Karpas-422 (cell line): ENCODE data around the gene ISCA1. TPM values are rescaled to one million over a fixed set of nuclear protein-coding genes. Genes with fewer than 3 reads are reported as not detected.

Source experiments
- DNase-seq: peaks from one replicate; pipeline ENCODE4 v3.0.0-alpha.2; 2015
- H2AFZ ChIP-seq: fragments of 200-600 bp; sonication (generic); 2 replicates; pipeline ENCODE4 v1.6.1; 2014; ENCODE audit warnings: antibody characterized with exemption, low read length, mixed read lengths
- H3K27ac ChIP-seq: fragments of 200-600 bp; sonication (generic); 2 replicates; pipeline ENCODE4 v1.5.1; 2014; ENCODE audit warnings: mild to moderate bottlenecking, low read length, moderate library complexity
- H3K27me3 ChIP-seq: fragments of 200-600 bp; sonication (generic); 2 replicates; pipeline ENCODE4 v1.6.1; 2014; ENCODE audit warnings: low read length, mixed read lengths
- H3K36me3 ChIP-seq: fragments of 200-600 bp; sonication (generic); 2 replicates; pipeline ENCODE4 v1.6.1; 2014; ENCODE audit warnings: low read length, mixed read lengths; ENCODE audit not compliant: insufficient read depth
- H3K4me1 ChIP-seq: fragments of 200-600 bp; sonication (generic); 2 replicates; pipeline ENCODE4 v1.6.1; 2014; ENCODE audit warnings: mild to moderate bottlenecking, low read length, mixed read lengths
- H3K4me2 ChIP-seq: fragments of 200-600 bp; sonication (generic); 2 replicates; pipeline ENCODE4 v1.6.1; 2014; ENCODE audit warnings: low read length, low read depth, mild to moderate bottlenecking; ENCODE audit not compliant: poor library complexity, severe bottlenecking
- H3K4me3 ChIP-seq: fragments of 200-600 bp; sonication (generic); 2 replicates; pipeline ENCODE4 v1.5.1; 2014; ENCODE audit warnings: mild to moderate bottlenecking, antibody characterized with exemption, low read length, mixed read lengths
- H3K79me2 ChIP-seq: fragments of 200-600 bp; sonication (generic); 2 replicates; pipeline ENCODE4 v1.6.1; 2014; ENCODE audit warnings: mild to moderate bottlenecking, low read length, mixed read lengths
- H3K9ac ChIP-seq: fragments of 200-600 bp; sonication (generic); 2 replicates; pipeline ENCODE4 v1.6.0; 2014; ENCODE audit warnings: low read length
- H3K9me2 ChIP-seq: fragments of 200-600 bp; sonication (generic), shearing (Covaris generic); replicated peaks from 2 replicates; pipeline ENCODE4 v1.6.0; 2014; ENCODE audit warnings: mild to moderate bottlenecking, low read length, moderate library complexity; ENCODE audit not compliant: insufficient read depth
- H3K9me3 ChIP-seq: fragments of 300-700, 200-600 bp; sonication (generic); 2 replicates; pipeline ENCODE4 v1.6.1; 2014; ENCODE audit warnings: low read length, mixed read lengths
- H4K20me1 ChIP-seq: fragments of 200-600 bp; sonication (generic); 2 replicates; pipeline ENCODE4 v1.6.1; 2014; ENCODE audit warnings: mild to moderate bottlenecking, antibody characterized with exemption, low read length, low read depth; ENCODE audit not compliant: insufficient read depth
- total RNA-seq: library from RNA; depleted of rRNA; stranded (reverse); fragments of >200 nt; shearing (Covaris generic); gene quantifications from 2 replicates; pipeline ENCODE4 v1.2.3, GENCODE V29; 2014; ENCODE audit warnings: low replicate concordance; rRNA removed

Gene ISCA1
- 23.8 and 51.4 TPM in 2 replicates for total RNA-seq

DNA sequence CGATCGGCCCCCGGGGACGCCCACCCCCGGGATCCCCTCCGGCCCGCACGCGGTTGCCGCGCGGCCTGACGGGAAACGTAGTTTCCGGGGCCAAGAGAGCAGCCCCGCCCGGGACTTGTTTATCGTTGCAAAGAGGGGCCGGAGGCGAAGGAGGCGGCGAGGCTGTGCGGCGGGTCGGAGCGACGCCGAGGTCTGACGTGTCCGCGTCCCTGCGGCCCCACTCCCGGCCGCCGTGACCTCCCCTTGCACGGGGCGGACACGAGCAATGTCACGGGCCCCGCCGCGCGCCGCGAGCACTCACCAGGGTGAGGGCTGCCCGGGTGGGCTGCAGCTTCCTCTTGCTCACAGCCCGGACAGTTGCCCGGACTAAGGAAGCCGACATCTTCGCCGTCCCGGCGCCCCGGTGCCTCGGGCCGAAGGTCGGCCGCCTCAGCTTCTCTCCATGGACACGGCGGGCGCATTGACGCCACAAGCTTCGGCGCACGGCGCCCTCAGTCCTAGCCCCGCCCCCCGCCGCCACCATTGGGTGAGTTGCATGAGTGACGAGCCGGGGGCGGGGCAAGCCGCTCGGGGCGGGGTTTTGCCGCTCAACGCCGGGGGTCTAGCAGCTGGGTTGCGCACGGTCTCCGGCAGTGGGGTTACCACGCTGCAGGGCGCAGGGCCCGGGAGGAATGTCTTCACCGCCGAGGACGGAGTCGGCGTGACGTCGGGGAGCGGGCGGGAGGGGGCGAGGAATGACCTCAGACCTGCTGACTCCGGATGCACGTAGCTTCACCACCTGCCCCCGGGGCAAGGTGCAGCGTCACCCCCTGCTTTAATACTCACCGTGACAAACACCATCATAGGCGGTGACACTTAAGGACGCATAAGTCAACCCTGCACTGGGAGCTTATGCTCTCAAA, at the start of gene ISCA1:
ISCA1 (minus strand) TSS at position 462 of the 902 bp plus-strand sequence; CDS start at position 382, 80 bp downstream.
- Histone ChIP-seq H4K20me1 (no peaks in the 10 kb centered on the region), H3K9ac (peak within 1 kb of the TSS; percentile 93), H2AFZ (peak within 1 kb of the TSS; percentile 83), H3K4me2 (peak within 1 kb of the TSS; percentile 80), H3K27ac (peak within 1 kb of the TSS; percentile 73), H3K27me3 (no peaks in the 10 kb centered on the region), H3K4me3 (peak within 1 kb of the TSS; percentile 91), H3K4me1 (peaks cover 60% of the 10 kb centered on the region), H3K9me2 (no peaks in the 10 kb centered on the region), H3K36me3 (peaks cover 7% of the 10 kb centered on the region; the same call in 1 of the 2 replicates), H3K9me3 (no peaks in the 10 kb centered on the region), H3K79me2 (peaks cover 49% of the 10 kb centered on the region)
- peak; percentile 98 for DNase-seq

DNA sequence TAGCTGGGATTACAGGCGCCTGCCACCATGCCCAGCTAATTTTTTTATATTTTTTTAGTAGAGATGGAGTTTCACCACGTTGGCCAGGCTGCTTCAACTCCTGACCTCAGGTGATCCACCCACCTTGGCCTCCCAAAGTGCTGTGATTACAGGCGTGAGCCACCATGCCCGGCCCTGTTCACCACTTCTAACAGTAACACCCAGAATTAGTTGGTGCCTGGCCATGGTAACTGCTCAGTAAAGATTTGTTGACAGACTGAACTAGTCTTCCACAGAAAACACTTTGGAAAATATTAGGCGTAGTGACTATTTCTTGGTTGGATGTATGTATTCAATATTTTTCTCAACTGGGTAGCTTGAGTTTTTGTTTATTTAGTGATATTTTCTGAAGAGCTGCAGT, 47.8 kb upstream of the ISCA1 start:
- no peak overlapping the region for H3K9ac ChIP-seq
- no peak overlapping the region for H2AFZ ChIP-seq
- no peaks in the 10 kb centered on the region for H4K20me1 ChIP-seq
- H3K9me3 ChIP-seq = no peaks in the 10 kb centered on the region
- H3K4me1 ChIP-seq = peaks cover 20% of the 10 kb centered on the region
- no peaks in the 10 kb centered on the region for H3K27me3 ChIP-seq
- no peak for DNase-seq
- no peak overlapping the region for H3K4me3 ChIP-seq
- H3K36me3 ChIP-seq = peaks cover 52% of the 10 kb centered on the region
- no peaks in the 10 kb centered on the region for H3K79me2 ChIP-seq
- no peak overlapping the region for H3K27ac ChIP-seq
- no peaks in the 10 kb centered on the region for H3K9me2 ChIP-seq
- no peak overlapping the region for H3K4me2 ChIP-seq

DNA sequence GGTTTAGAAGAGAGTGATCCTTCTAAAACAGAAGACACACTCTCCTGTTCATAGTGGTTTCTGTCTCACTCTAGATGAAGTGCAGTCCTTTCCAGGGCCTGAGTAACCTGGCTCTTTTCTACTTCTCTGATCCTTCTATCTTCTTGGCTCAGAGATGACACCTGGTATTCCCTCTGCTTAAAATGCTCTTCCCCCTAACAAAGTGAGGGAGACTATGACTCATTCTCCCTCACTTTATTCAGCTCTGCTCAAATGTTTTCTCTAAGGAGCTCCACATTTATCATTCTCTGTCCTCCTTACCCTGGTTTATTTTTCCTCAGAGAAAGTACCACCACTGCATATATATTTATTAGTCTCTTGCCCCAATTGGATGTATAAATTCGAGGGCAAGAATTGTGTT, 47.3 kb upstream of the ISCA1 start:
- Histone ChIP-seq H3K27me3 (no peaks in the 10 kb centered on the region), H3K36me3 (peaks cover 53% of the 10 kb centered on the region), H3K4me1 (peaks cover 25% of the 10 kb centered on the region), H3K9me2 (no peaks in the 10 kb centered on the region), H2AFZ (no peak overlapping the region), H3K9ac (no peak overlapping the region), H3K4me3 (no peak overlapping the region), H3K27ac (no peak overlapping the region), H3K4me2 (no peak overlapping the region), H3K79me2 (no peaks in the 10 kb centered on the region), H4K20me1 (no peaks in the 10 kb centered on the region), H3K9me3 (no peaks in the 10 kb centered on the region)
- DNase-seq = no peak

DNA sequence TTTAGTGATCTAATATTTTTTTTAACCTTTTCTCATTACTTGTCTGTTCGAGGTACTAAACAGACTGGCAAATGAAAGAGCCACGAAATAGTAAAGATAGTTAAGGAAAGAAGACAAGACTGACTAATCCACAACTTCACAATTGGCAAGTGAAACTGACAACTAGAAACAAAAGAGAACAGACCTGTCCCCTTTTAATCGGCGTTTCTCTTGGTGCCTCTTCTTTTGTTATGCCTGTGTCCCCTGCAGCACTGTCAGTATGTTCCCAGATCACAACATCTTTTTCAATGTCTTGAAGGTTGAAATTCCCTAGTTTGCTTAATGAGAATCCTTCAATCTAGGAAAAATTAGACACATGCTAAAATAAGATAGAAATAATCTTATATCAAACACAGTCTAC, 45.8 kb upstream of the ISCA1 start:
- H4K20me1 ChIP-seq = no peaks in the 10 kb centered on the region
- no peaks in the 10 kb centered on the region; the same call in 1 of the 2 replicates for H3K79me2 ChIP-seq

DNA sequence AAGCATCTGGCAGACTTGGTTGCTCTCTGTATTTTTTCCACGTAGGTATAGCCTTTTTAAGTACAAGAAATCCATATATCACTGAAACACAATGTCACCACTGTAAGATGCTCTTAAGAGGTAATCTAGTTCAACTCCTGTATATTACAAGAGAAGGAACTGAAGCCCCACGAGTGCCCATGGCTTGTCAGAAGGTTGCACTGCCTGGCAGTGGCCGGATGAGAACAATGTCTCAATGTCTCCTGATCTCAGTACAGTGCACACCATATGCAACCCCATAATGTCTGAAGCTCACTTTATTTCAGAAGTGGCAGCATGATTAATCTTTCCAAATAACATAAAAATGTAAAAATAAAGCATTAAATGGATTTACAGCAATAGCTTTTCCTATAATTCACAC, 44.2 kb upstream of the ISCA1 start:
- no peaks in the 10 kb centered on the region; the same call in 1 of the 2 replicates for H3K79me2 ChIP-seq
- H3K4me2 ChIP-seq = no peak overlapping the region
- no peaks in the 10 kb centered on the region for H4K20me1 ChIP-seq
- no peaks in the 10 kb centered on the region for H3K9me2 ChIP-seq
- H3K9me3 ChIP-seq = no peaks in the 10 kb centered on the region
- no peak for DNase-seq
- H3K27me3 ChIP-seq = no peaks in the 10 kb centered on the region
- no peak overlapping the region for H3K4me3 ChIP-seq
- H3K9ac ChIP-seq = no peak overlapping the region
- H3K27ac ChIP-seq = peak overlapping the region; percentile 78; the same call in 1 of the 2 replicates
- peaks cover 62% of the 10 kb centered on the region for H3K36me3 ChIP-seq
- no peak overlapping the region for H2AFZ ChIP-seq
- peaks cover 34% of the 10 kb centered on the region for H3K4me1 ChIP-seq

More for the DNA sequence above, 45.8 kb upstream of the ISCA1 start:
- Histone ChIP-seq H3K9me2 (no peaks in the 10 kb centered on the region), H3K4me1 (peaks cover 34% of the 10 kb centered on the region), H3K27me3 (no peaks in the 10 kb centered on the region), H3K36me3 (peaks cover 51% of the 10 kb centered on the region), H3K27ac (no peak overlapping the region), H3K4me2 (no peak overlapping the region), H3K9ac (no peak overlapping the region), H3K9me3 (no peaks in the 10 kb centered on the region), H2AFZ (no peak overlapping the region), H3K4me3 (no peak overlapping the region)
- DNase-seq = no peak

DNA sequence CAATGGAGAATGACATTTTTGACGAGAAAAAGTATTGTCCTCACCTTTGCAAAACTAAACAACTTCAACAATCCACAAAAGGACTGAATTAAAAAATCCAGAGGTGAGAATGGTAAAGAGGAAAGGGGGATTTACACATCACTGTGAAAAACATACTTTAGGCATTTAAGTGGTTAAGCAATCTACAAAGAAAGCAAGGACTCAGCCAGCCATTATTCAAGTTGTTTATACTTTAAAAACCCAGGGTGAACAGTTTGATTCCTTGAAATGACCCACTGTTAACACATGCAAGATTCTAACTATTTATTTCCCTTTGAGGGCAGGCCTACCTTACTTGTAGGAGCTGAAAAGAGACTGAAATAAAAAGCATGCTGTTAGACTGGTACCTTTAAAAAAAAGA, 42.6 kb upstream of the ISCA1 start:
- Histone ChIP-seq H3K4me2 (peak overlapping the region; percentile 45), H3K4me1 (peaks cover 34% of the 10 kb centered on the region), H4K20me1 (no peaks in the 10 kb centered on the region), H3K36me3 (peaks cover 67% of the 10 kb centered on the region), H3K4me3 (peak overlapping the region; percentile 4; the same call in 1 of the 2 replicates), H3K9me3 (no peaks in the 10 kb centered on the region), H3K27me3 (no peaks in the 10 kb centered on the region), H2AFZ (no peak overlapping the region), H3K9me2 (no peaks in the 10 kb centered on the region), H3K79me2 (no peaks in the 10 kb centered on the region; the same call in 1 of the 2 replicates), H3K9ac (peak overlapping the region; percentile 15; the same call in 1 of the 2 replicates), H3K27ac (peak overlapping the region; percentile 78)
- no peak for DNase-seq

DNA sequence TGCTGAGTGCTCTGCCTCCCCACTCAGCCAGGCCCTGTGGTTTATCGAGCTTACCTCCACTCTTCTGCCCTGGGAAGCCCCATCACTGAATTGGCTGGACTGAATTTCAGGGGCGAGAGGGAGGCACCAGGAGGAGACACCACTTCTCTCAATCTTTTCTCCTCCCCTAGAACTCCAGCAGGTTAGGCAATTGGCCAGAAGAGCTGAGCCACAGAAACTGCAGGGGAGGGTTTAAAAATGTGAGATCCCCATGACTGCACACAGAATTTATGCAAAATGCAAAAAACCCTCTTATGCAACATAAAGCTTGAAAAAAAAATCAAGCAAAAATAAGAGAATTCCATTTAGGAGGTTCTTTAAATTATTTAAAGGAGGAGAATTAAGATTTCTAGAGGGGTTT, 42.0 kb upstream of the ISCA1 start:
- H3K79me2 ChIP-seq = no peaks in the 10 kb centered on the region; the same call in 1 of the 2 replicates
- H3K4me1 ChIP-seq = peaks cover 34% of the 10 kb centered on the region
- H3K4me2 ChIP-seq = peak overlapping the region; percentile 45
- H2AFZ ChIP-seq = no peak overlapping the region
- H3K9me3 ChIP-seq = no peaks in the 10 kb centered on the region
- no peaks in the 10 kb centered on the region for H3K9me2 ChIP-seq
- H3K9ac ChIP-seq = peak overlapping the region; percentile 32; the same call in 1 of the 2 replicates
- H4K20me1 ChIP-seq = no peaks in the 10 kb centered on the region
- H3K4me3 ChIP-seq = peak overlapping the region; percentile 4; the same call in 1 of the 2 replicates
- peaks cover 68% of the 10 kb centered on the region for H3K36me3 ChIP-seq
- H3K27me3 ChIP-seq = no peaks in the 10 kb centered on the region
- peak overlapping the region; percentile 78 for H3K27ac ChIP-seq
- peak; percentile 80 for DNase-seq

DNA sequence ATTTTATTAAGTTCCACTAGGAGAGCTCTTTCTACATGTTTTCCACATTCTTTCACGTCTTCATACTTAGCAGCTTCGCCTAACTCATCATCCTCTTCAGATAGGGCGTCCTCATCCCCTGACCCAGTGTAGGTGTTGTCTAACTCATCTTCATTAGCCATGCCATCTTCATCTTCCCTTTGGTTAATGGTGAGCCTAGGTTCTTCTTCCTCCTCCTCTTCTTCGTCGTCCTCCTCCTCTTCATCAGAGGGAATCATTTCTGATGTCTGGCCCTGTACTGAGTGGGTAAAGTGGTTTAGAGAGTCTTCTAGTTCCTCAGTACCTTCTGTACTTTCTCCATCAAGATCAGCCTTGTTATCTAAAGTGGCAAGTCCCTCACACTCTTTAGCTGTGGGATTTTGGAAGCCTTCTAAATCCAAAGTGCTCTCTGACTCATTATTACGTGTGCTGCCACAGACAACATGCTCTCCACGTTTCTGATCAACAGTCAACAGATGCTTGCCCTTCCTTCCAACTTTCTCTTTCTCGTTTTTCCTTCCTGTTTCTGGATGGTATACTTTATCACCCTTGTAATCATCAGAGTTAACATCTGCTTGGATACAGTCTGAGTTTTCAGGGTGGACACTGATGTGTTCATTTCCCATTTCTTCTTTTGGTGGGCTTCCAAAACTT, 40.8 kb upstream of the ISCA1 start:
- no peaks in the 10 kb centered on the region for H4K20me1 ChIP-seq

More for the DNA sequence above, 40.8 kb upstream of the ISCA1 start:
- peaks cover 75% of the 10 kb centered on the region for H3K36me3 ChIP-seq
- no peak for DNase-seq
- peaks cover 34% of the 10 kb centered on the region for H3K4me1 ChIP-seq
- H3K4me3 ChIP-seq = no peak overlapping the region
- no peaks in the 10 kb centered on the region for H3K9me3 ChIP-seq
- no peaks in the 10 kb centered on the region for H3K9me2 ChIP-seq
- no peaks in the 10 kb centered on the region; the same call in 1 of the 2 replicates for H3K79me2 ChIP-seq
- no peak overlapping the region for H3K9ac ChIP-seq
- H3K27ac ChIP-seq = no peak overlapping the region
- H3K27me3 ChIP-seq = no peaks in the 10 kb centered on the region
- no peak overlapping the region for H2AFZ ChIP-seq
- no peak overlapping the region for H3K4me2 ChIP-seq
